ENCODE data around the gene NAV3.

Gene NAV3

DNA sequence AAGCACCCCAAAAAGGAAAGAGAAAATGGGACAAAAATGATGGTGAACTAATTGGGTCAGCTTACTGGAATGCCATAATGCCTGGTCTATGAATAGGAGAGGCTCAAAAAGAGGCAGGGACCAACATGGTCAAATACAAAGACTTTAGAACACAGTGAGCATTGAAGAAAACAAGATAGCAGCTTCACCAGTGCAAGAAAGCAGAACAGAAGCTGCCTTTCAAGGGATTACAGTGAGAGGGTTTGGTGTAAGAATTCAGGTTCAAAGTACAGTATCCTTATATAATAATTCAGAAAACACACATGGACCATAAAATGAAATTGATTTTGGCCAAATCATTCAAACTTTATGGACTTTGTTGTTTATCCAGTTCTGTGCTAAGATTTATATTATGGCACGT, 162.1 kb downstream of the NAV3 start:
- no peak for DNase-seq (ENCODE audit: low spot score)

DNA sequence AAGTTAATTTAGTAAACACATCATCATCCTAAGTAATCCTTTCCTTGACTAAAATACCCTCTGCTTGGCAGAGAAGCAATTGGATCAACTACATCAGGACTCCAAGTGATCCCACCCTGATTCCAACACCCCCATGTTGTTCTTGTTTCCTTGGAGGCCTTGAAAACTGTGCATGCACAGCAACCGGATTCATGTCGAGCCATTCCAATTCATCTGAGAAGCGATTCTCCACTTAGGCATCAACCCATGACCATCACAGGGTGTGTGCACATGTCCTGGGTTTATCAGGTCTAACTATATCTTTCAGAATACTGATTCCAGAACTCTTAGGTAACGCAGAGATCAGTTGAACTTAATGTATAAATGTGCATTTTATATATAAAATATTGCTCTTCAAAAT, 163.0 kb downstream of the NAV3 start:
- DNase-seq (ENCODE audit: low spot score), result no peak

DNA sequence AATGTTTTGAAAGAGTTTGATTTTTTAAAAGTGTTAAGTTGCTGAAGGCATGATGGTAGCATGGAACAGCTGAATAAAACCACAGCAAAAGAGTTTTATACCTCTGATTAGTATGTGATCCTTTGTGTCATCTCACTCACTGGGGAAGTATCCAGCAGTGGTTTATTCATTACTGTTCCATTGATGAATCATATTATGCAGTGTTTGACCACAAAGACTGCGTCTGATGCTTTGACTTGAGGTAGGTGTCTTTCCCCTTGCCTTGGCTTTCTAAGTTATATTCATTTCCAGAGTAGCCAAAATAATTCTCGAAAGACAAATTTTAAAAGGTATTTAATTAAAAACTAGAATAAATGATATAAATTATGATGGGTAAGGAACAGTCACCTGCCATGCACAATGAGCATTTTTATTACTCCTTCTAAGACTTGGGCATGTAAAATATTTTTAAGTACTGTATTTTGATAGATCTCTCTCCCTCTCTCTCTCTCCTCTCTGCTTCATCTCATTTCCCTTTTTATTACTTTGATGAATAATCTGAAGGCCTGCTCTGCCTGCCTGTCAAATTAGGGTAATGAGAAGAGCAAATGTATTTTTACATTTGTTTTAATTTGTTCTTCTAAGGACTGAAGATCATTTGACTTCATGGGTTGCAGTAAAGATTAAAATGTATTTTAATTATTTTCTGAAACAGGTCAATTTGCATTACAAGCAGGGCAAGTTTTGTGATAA, 164.9 kb downstream of the NAV3 start:
- no peak for DNase-seq (ENCODE audit: low spot score)

DNA sequence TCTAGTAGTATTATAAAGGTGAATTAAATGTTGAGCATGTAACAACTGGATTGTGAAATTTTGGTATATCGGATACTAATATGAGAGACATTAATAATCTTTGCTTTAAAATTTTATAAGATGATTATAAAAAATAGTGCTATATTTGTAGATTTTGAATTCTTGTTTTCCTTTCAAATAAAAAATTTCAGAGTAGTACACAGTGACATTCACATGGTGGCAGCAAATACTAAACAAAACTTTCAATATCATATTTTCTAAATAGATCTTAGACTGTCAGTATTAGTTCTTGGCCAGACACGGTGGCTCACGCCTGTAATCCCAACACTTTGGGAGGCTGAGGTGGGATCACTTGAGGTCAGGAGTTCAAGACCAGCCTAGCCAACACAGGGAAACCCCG, 166.0 kb downstream of the NAV3 start:
- DNase-seq (ENCODE audit: low spot score), result no peak

DNA sequence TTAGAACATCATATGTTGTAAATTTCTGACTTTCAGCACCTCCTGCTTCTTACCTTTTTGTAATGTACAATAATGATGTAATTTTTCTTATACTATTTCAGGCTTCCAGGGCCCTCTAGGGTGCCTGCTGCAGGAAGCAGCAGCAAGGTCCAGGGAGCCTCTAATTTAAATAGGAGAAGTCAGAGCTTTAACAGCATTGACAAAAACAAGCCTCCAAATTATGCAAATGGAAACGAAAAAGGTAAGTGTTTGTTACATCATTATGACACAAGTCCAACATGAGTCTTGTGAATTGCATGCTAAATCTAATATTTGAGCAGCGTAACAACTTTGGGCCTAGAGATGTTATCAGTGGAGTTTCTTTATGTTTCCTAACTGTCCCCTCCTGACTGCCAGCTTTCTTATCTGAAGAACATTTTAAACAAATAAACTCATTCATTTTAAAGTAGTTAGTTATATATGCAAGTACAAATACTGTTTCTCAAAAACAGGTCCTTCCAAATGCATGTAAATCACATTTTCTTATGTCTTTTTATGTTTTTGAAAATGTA, 167.6 kb downstream of the NAV3 start:
- DNase-seq (ENCODE audit: low spot score), result no peak

DNA sequence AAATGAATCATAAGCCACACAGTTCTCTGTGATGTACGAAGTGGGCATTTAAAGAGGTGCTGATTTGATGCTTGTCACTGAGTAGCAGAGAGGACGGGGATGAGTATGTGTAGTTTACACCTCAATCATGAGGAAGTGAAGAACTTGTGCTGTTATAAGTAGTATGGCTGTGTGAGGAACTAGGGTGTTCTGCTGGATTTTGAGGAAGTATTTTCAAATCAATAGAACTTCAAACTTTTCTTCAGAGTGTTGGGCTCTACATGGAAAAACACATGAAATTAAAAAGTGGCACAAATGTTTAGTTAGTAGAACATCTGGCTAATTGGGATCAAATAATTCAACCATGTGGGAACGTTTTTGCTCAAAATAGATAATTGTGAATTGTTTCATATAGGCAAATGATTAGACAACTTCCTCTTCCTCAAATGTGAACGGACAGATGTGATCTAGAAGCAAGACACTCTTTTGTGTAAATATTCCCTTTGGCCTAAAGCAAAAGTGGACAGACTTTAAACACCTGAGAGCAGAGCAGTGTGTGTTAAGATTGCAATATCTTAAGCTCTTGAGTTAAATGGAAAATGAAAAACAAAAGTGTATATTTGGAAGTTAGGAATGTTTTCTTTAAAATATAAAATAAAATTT, 168.5 kb downstream of the NAV3 start:
- no peak for DNase-seq (ENCODE audit: low spot score)

DNA sequence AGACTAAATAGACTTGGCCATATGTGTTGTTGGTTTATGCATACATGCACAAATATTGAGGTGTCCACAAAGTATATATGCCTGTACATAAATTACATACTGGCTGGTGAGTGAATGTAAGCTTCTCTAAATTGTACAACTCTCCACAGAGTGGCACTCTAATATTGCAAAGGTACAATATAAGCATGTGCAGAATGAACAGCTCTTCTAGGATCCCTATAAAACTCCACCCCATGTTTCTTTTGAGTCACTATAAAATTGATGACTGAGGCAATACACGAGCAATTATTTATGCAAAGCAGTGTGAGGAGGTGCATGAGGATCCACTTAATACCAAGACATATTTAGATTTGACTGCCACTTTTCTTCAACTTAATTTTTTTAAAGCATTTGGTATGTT, 172.2 kb downstream of the NAV3 start:
- DNase-seq (ENCODE audit: low spot score), result no peak

DNA sequence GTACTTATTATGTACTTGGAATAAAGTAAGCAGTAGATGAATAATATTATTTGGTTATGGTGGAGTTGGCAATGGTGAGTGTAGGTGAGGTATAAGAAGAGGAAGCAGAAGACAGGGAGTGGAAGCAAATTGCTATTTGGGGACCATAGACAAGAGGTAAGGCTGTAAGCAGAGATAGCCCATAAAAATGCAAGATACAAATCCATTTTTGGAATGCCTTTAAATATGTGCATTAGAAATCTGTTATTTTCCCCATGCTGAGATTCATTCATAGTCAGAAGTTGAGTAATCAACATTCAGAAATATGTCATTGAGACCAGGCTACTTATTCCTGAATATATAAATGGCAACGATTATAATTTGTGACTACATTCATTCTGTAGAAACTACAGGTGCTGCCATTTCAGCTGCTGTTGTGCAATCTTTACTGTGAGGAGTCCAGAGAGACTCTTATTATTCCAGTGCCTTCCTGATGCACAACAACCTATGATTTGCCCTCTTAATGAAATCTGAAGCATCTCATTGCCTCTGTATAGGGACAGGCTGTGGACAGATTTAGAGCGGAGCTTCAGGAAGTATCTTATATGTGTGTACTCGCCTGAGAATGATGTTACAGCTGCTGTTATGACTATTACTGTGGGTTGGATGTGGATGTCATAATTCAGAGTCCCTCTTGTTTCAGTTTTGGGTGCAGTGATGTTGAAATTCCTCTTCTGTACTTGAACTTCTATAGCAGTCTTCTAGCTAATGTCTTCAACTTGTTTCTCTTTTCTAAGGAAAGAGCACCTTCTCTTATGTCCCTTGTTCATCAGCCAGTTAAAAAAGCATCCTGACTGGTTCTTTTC, 173.8 kb downstream of the NAV3 start:
- no peak for DNase-seq (ENCODE audit: low spot score)

DNA sequence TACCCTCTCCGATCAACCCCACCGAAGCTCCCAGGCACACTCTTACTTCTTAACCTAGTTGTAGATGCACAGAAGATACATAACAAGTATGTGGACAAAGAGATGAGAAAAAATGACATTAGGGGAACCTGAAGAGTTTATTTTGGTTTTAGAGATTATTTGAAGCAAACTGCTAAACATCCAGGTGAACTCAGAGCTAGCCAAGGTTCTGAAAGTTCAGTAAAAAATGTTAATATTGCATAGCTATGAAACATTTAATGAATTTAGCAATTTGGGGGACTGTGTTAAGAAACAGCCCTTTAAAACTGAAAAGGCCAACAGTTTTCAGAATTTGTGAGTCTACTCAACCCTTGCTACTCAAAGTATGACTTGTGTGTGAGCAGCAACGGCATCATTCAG, 174.4 kb downstream of the NAV3 start:
- DNase-seq (ENCODE audit: low spot score), result no peak

DNA sequence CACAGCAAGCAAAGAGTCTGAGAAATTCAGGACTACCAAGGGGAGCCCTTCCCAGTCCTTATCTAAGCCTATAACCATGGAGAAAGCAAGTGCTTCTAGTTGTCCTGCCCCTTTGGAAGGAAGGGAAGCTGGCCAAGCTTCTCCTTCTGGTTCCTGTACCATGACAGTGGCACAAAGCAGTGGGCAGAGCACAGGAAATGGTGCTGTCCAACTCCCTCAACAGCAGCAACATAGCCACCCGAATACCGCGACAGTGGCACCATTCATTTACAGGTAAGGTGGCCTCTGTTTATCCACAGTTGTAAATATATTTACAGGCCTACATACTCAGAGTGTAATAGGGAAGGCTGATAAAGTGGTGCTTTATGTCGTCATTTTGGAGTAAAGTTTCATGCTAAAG, 176.5 kb downstream of the NAV3 start:
- no peak for DNase-seq (ENCODE audit: low spot score)

DNA sequence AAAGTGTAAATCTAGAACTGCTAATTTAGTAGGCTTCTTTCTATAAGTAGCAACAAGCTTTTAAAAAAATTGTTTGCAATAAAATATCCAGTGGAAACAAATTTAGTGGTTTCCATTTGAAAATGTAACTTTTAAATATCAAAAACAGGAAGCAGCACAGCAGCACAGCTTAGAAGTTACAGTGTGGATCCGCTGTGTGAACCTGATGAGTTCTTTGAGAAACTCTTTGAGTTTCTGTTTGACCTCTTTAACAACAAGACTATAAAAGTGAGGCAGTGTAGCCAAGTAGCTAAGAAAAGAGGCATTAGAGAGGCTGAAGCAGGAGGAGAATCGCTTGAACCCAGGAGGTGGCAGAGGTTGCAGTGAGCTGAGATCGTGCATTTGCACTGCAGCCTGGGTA, 178.3 kb downstream of the NAV3 start:
- DNase-seq (ENCODE audit: low spot score), result no peak

DNA sequence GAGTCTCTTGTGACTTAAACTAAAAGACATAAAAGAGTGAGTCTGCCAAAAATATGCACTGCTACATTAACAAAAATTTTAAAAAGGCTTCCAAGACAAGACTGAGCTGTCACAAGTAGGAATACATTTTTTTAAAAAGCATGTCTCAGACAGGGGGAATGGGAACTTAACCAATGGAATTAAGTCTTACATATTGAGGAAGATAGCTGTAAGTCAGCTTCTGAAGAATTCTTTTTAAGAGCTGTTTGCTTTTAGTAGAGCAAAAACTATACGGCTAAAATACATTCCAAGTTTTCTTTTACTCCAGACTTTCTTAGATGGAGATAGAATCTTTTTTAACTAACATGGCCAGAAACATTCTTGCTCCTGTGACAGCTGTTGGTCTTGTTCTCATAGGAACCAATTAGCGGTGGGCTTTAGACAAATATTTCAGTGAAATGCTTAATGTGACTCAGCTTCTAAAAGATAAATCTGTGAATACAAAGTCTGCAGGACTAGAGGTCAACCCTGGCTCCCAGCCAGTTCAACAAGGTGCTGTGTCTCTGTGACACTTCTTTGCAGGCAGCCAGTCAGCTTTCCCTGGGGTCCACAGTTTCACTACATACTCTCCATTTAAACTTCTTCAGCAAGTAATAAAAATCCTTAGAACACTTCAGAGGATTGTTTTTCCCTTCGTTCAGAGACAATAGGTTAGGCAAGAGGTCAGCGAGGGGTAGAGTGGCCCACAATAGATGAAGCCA, 187.6 kb downstream of the NAV3 start:
- no peak for DNase-seq (ENCODE audit: low spot score)

DNA sequence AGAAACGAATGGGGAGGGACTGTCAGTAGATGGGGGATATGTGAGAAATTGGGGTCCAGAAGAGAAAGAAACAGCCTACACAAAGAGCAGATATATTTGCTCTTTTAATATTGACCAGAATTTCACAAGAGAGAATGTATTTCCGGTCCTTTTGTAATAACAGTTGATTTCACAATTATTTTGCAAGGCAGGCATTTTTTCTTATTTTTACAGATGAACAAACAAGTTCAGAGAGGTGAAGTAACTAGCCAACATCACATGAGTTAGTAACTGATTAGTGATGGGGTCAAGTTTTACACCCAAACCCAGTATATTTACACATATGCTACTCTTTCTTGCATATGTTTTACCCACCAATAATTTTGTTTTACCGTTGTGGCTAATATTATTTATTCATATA, 188.2 kb downstream of the NAV3 start:
- DNase-seq (ENCODE audit: low spot score), result no peak

DNA sequence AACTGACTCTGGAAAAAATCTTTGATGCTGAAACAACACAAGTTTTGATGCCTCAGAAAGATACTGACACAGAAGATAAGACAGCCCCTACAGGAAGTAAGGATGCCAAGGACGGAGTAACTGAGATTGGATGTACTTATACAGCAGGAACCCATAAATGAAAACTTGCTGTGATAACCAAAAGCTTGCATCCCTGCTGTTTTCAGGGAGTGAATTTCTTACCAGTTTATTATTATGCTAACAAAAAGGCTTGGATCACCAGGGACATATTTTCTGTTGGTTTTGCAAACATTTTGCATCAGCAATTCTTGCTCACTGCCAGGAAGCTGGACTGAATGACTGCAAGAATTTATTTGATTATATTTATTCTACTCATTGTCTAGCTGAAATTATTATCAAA, 197.7 kb downstream of the NAV3 start:
- DNase-seq (ENCODE audit: low spot score), result no peak

DNA sequence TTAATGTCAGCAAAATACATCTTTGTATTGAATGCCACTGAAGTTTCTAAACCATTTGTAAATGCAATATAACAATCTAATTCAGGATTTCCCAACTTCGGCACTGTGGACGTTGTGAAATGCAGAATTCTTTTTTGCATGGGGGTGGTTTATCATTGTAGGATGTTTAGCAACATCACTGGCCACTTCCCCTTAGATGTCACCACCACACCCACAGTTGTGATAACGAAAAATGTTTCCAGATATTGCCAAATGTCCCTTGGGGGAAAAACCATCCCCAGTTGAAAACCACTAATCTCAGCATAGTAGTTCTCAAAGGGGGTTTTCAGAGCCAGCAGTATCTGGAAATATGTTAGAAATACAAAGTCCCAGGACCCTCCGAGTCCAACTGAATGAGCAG, 203.3 kb downstream of the NAV3 start:
- no peak for DNase-seq (ENCODE audit: low spot score)

DNA sequence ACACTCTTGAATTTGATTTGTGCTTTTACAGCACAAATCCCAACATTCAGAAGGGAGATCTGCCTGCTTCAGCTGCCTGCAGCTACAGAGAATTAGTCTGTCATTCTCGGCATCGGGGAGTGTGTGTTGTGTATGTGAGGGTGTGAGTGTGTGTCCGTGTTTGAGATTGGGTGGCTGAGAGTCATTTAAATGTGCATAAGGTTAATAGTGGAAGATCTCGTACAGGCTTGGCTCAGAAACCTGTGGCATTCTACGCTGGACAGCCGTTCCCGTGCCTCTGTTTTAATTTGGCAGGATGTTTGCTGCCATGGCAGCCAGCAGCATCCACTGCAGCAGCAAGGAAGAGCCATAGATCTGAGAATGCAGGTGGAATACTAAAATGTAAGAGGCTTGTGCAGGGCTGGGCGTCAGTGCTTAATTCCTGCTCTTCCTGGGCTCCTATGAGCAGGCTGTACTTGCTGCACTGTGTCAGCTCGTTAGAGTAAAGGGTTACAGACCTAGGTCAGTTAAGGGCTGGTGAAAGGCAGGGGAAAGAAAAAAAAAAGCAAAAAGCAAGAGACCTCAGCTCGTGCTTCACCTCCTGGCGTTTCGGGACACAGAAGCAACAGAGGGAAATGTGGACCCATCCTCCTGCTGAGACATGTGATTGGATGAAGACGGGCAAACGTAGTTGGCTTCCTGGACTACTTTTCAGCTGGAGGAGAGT, 205.4 kb downstream of the NAV3 start:
- no peak for DNase-seq (ENCODE audit: low spot score)

DNA sequence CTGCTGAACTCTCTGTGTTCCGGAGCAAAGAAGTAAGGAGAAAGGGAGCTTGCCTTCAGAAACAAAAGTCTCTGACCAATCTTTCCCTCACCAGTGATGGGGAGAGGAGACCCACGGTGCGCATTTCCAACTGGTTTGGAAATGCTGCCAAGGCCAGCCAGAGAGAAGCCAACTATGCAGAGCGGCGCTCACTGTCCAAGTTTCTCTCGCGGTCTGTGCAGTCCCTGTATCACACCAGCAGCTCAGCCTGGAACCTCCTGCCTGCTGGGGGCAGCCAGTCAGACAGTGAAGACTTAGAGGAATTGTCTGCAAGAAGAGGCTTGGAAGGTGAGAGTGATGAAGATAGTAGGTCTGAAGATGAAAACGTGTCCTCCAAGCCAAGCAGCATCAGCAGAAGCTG, 206.2 kb downstream of the NAV3 start:
- DNase-seq (ENCODE audit: low spot score), result no peak

DNA sequence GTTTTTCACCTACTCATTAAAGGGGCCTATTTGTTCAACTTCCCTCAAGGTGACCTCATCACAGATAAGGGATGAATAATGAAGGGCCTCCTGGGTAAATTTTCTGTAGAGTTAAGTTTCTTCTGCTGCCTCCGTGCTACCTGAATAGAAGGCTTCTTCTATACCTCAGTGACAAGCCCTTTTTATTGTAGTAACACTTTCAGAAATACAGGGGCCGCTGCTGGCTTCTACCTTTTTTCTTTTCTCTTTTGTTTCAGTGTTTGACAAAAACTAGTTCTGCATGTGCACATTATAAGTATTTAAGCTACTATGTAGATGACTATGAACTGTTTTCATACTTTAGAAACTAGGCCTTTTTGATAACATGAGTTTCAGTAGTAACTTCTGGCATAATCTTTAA, 207.0 kb downstream of the NAV3 start:
- no peak for DNase-seq (ENCODE audit: low spot score)

DNA sequence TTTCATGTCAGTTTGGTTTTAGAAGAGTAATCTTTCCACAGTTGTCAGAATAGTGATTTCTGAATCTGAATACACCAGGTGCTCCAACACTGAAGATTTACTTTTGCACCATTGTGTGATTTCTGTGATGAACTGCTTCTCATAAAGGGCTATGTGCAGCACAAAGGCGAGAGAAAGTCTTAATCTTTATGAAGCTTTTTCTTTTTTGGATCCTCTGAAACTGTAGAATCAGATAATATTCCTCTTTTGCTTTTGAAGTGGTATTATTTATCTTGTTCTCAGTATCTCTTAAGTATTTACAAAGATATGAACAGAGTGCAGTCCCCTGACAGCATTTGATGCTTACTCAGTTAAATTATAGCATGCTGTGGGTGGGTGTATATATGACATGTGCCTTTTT, 207.8 kb downstream of the NAV3 start:
- DNase-seq (ENCODE audit: low spot score), result no peak

DNA sequence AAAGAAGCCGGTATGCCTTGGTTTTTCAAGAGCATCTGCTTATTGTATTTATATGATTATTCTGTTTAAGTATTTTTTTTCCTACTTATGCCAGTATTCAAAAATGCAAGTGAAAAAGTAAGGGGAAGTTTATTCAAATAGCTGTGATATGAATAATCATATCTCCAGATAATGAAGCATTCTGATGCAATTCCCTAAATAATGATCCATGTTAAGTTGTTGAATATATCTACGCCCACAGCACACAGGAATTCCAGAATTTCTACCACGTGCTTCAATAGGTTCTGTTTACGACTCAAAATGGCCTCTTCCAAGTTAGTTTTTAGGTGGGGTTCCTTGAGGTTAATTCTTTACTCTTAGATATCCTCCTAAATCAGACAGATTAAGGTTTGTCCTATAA, 208.3 kb downstream of the NAV3 start:
- DNase-seq (ENCODE audit: low spot score), result no peak

DNA sequence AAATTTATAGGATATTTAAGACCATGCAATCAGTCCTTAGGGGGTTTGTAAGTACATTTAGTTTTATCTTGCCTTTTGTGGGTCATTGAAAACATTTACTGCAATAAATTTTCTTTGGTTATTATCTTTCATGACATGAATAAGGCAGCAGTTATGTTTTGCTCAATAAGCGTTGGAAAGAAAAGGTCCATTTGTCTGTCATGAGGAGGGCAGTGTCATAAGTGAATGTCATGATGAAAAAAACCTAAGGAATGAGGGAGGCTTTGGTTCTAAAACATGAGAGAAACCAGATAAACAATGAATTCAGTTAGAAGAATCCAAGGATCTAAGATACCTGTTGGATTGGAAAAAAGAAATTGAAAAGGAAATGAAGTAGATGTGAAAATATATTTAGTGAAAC, 209.4 kb downstream of the NAV3 start:
- DNase-seq (ENCODE audit: low spot score), result no peak

DNA sequence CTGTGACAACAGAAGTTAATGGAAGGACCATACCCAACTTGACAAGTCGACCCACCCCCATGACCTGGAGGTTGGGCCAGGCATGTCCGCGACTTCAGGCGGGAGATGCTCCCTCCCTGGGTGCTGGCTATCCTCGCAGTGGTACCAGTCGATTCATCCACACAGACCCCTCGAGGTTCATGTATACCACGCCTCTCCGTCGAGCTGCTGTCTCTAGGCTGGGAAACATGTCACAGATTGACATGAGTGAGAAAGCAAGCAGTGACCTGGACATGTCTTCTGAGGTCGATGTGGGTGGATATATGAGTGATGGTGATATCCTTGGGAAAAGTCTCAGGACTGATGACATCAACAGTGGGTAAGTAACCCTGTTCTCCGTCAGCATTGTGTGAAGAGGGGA, 220.1 kb downstream of the NAV3 start:
- DNase-seq (ENCODE audit: low spot score), result no peak
